Gastroesophageal sphincter (tissue), 3 donors: Measurements from ENCODE around the gene NXPH4.

ENCODE experiments used
- POLR2A ChIP-seq, 2 donors: fragments of 450-650 bp; IDR thresholded peaks; one replicate each; pipeline ENCODE4 v1.6.1; 2017; ENCODE audit warnings: antibody characterized with exemption in 2 of 2, mild to moderate bottlenecking in 2 of 2, moderate library complexity in 1 of 2
- TF ChIP-seq, protein P1 (sequence below), 4 experiments: fragments of 200-600 bp in 2 of 4; fragments of 450-650 bp in 2 of 4; sonication (generic) in 1 of 4; IDR thresholded peaks; one replicate each; pipeline ENCODE4 v1.5.1; 2017 to 2019; ENCODE audit warnings: antibody characterized with exemption in 4 of 4, mild to moderate bottlenecking in 2 of 4, moderate library complexity in 2 of 4

DNA sequence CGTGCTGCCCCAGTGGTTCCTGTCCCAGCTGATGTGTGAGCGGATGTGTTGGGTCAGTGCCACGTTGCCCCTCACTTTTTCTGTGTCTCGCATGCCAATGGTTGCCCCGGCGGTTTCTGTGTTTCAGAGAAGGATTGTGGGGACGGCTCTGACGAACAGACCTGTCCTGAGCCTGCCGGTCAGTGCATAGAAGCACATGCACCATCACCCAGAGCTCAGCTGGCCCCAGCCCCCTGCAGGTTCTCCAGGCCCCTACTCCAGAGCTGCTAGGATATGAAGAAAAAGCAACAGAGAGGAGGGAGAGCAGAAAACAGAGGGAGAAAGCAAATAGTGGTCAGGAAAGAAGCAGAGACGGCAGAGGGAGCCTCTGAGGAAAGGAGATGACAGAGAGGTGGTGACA lies 48.5 kb upstream of the NXPH4 start:
- TF ChIP-seq, protein P1, sequence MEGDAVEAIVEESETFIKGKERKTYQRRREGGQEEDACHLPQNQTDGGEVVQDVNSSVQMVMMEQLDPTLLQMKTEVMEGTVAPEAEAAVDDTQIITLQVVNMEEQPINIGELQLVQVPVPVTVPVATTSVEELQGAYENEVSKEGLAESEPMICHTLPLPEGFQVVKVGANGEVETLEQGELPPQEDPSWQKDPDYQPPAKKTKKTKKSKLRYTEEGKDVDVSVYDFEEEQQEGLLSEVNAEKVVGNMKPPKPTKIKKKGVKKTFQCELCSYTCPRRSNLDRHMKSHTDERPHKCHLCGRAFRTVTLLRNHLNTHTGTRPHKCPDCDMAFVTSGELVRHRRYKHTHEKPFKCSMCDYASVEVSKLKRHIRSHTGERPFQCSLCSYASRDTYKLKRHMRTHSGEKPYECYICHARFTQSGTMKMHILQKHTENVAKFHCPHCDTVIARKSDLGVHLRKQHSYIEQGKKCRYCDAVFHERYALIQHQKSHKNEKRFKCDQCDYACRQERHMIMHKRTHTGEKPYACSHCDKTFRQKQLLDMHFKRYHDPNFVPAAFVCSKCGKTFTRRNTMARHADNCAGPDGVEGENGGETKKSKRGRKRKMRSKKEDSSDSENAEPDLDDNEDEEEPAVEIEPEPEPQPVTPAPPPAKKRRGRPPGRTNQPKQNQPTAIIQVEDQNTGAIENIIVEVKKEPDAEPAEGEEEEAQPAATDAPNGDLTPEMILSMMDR (IDR thresholded peaks at IDR 0.05): no peak
- no peak for TF ChIP-seq POLR2A (IDR thresholded peaks at IDR 0.05)
